ENCODE results near the gene DAG1. TPM values are rescaled to one million over a fixed set of nuclear protein-coding genes. Genes with fewer than 3 reads are reported as not detected.

DAG1 gene
- total RNA-seq, 1 experiment from 2014 or later, result 93.0 TPM

DNA sequence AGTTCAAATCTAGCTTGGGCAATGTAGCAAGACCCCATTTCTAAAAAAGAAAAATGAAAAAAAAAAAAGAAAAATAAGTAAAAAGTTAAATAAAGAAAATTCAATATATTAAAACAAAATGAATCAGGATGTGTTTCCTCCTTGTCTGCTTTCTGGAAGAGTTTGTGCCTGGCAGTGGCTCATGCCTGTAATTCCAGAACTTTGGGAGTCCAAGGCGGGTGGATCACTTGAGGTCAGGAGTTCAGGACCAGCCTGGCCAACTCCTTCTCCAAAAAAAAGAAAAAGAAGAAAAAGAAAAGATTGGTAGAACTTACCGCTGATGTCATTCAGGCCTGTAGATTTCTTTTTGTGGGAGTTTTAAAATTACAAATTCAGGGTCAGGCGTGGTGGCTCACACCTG is 36.8 kb downstream of the DAG1 start:
- H3K27me3 Mint-ChIP-seq (ENCODE audit: low read depth), result no peaks in the 10 kb centered on the region
- Histone ChIP-seq H4K5ac (ENCODE audit: insufficient read length, low read depth, low read length) (no peak overlapping the region), H2BK12ac (ENCODE audit: insufficient read length, low read depth, low read length) (no peak overlapping the region)

More for the DNA sequence above, 36.8 kb downstream of the DAG1 start:
- Mint-ChIP-seq H3K9me3 (no peaks in the 10 kb centered on the region), H3K27ac (no peak overlapping the region), H3K4me3 (no peak overlapping the region), H3K36me3 (ENCODE audit: insufficient read depth in 1 of 3, low read depth in 3 of 3) (peaks cover 6 to 21% (median 21%) of the 10 kb centered on the region in 3 experiments; a peak in 6 of 7 replicates), H3K4me1 (no peaks in the 10 kb centered on the region)
- WGBS (ENCODE audit: extremely low coverage, insufficient read length, low lambda C conversion rate), result no CpG with 5 or more reads among the region's 3 CpGs
- Histone ChIP-seq H3K56ac (ENCODE audit: insufficient read length, low read depth, low read length) (no peak overlapping the region), H2BK15ac (ENCODE audit: low read depth, low read length) (no peak overlapping the region), H3K9ac (ENCODE audit: extremely low read depth, insufficient read length, low read length) (no peak overlapping the region), H2BK20ac (ENCODE audit: low read depth, low read length, poor library complexity, severe bottlenecking) (no peak overlapping the region), H3K27ac (ENCODE audit: insufficient read length, low read depth, low read length) (no peak overlapping the region), H4K8ac (replicated peaks; ENCODE audit: insufficient read length, low read depth, low read length) (no peak overlapping the region), H3K23ac (ENCODE audit: insufficient read length, low read depth, low read length) (no peak overlapping the region), H3K79me1 (ENCODE audit: insufficient read depth, low read depth, low read length, poor library complexity, severe bottlenecking) (peaks cover 7% of the 10 kb centered on the region), H3K79me2 (ENCODE audit: insufficient read depth, low read length) (peaks cover 5% of the 10 kb centered on the region; the same call in 1 of the 2 replicates), H3K14ac (ENCODE audit: insufficient read depth, low read length) (no peak overlapping the region), H3K4ac (ENCODE audit: low read depth, low read length) (no peak overlapping the region), H3T11ph (ENCODE audit: low read length) (no peak overlapping the region), H4K91ac (ENCODE audit: insufficient read length, low read depth, low read length) (no peak overlapping the region), H3K27me3 (ENCODE audit: insufficient read depth, low read length) (no peaks in the 10 kb centered on the region), H2AK5ac (ENCODE audit: insufficient read length, low read length) (no peak overlapping the region), H3K4me2 (ENCODE audit: insufficient read depth, insufficient read length, low read length) (no peak overlapping the region), H4K20me1 (ENCODE audit: control insufficient read depth, insufficient read depth, insufficient read length) (no peaks in the 10 kb centered on the region), H2BK5ac (ENCODE audit: insufficient read length, low read length) (no peak overlapping the region), H2AFZ (ENCODE audit: low read length) (no peak overlapping the region), H2BK120ac (ENCODE audit: low read depth, low read length, poor library complexity, severe bottlenecking) (no peak overlapping the region), H3K23me2 (ENCODE audit: insufficient read length, low read depth, low read length, poor library complexity, severe bottlenecking) (no peaks in the 10 kb centered on the region), H3K18ac (ENCODE audit: insufficient read length, low read depth, low read length) (no peak overlapping the region), H3K4me1 (ENCODE audit: insufficient read depth, low read length) (no peaks in the 10 kb centered on the region), H3K9me3 (ENCODE audit: control insufficient read depth, low read depth, low read length) (no peaks in the 10 kb centered on the region)
- no peak for TF ChIP-seq CTCF (conservative IDR thresholded peaks at IDR 0.05)
- no peak for DNase-seq

Data from H9 (cell line).